HG03045 (cell line): Measurements from ENCODE around the gene TNRC6B.

Source experiments
- ATAC-seq: cut with Tn5 transposase; IDR thresholded peaks from one replicate; pipeline ENCODE4 v1.9.1; 2021; ENCODE audit warnings: mild to moderate bottlenecking, moderate library complexity; ENCODE audit not compliant: unreplicated experiment

TNRC6B gene

DNA sequence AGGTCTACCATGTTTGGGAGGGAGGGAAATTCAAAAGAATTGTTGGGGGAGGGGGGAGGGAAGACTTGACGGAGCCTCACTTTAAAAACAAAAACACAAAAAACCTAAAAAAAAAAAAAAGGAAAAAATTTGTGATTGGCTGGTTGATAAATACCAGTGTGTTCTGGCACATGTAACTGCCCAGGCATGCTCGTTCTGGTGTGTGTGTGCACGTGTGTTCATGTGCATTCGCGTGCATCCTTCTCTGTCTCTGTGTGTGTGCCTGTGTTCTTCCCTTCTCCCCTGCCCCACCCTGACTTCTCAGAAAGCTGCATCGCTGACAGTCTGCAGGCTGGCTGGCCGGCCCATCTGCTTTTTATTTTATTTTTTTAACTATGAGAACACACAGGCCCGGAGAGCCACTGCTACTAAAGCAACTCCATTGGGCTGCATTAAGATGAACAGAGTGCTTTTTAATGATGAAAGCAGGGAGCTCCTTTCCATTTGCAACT lies 146.0 kb downstream of the TNRC6B start:
- no peak for ATAC-seq

DNA sequence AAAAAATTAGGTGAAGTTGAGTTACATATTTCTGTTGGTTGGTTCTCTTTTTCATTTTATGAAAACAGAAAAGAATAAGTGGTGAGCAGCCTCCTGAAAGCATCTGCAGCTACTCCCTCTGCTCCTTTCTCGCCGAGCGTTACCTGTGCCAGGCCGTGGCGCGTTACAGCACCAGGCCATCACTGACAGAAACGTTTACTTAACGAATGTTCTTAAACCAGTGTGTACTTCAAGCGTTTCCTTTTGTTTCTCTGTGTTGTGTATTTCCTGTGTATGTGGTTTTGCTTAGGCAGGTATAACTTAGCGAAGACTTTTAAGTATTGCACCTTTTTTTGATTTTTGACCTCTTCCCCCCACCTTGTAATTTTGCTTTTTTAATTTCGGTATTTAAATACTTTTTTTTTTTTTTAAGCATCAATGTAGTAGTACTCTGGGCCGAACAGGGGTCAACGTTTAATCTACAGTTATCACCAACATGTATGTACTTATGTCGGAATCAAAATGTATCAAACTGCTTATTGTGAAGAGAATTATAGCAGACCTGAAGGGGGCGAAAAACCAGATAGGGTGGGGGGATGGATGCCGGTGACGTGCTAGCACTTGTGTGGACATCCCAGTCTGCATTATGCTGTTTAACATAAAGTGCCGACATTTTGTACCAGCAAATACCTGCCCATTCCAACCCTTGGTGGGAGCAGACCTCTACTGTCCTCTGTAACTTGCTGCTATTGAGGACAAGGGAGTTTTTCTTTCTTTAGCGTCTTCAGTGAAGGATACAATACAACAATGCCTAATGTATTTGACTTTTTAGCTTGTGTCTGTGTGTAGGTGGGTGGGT lies 147.0 kb downstream of the TNRC6B start:
- ATAC-seq = no peak

DNA sequence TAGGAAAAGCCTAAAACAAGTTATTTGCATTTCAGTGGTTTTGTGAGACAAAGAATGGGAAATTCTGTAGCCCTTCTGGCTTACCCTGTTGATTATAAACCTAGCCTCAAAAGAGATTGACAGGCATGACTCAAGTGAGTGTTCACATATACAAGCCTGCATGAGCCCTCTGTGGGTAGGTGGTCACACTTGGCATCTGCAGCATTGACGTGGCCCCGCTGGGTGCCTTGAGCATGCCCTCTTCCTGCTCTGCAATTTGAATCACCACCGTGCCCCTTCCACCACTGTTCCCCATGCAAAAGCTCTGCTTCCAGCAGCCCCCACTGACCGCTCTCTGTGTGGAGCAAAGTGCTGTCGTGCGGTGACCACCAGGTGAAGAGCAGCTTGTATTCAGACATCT lies 147.6 kb downstream of the TNRC6B start:
- ATAC-seq = no peak

DNA sequence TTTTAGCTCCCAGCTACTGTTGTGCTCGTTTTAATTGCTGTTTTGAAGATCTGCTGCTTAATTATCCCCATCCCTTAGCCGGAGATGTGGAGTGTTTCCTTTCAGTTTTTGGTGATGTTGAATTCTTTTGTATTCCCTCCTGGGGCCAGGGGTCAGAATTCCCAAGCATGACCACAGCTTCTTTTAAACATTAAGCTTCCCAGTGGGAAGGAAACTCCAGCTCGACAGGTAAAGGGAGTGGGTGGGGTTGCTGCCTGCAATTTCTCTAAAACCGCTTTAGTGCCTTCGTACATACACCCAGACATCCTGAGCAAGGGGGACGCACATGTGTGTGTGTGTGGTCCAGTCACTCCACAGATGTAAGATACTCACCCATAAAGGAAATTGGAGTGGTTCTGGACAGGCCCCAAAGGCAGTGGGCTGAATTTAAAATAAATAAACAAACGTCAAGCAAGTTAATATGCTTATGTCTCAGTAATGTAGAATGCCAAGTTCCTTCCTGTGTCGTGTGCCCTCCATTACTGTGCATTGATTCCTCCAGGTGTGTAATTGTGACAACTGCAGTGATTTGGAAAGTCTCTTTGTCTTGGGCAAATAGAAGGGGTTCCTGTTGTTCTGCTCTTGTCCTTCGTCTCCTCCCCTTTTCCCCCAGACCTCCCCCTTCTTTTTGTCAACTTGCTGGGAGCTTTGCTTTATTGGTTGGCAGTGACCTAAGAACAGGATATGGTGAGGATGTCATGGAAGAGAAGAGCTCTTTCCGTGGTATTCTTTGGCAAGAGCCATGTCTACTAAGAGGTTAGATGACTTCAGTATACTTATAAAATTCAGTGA lies 149.4 kb downstream of the TNRC6B start:
- no peak for ATAC-seq

DNA sequence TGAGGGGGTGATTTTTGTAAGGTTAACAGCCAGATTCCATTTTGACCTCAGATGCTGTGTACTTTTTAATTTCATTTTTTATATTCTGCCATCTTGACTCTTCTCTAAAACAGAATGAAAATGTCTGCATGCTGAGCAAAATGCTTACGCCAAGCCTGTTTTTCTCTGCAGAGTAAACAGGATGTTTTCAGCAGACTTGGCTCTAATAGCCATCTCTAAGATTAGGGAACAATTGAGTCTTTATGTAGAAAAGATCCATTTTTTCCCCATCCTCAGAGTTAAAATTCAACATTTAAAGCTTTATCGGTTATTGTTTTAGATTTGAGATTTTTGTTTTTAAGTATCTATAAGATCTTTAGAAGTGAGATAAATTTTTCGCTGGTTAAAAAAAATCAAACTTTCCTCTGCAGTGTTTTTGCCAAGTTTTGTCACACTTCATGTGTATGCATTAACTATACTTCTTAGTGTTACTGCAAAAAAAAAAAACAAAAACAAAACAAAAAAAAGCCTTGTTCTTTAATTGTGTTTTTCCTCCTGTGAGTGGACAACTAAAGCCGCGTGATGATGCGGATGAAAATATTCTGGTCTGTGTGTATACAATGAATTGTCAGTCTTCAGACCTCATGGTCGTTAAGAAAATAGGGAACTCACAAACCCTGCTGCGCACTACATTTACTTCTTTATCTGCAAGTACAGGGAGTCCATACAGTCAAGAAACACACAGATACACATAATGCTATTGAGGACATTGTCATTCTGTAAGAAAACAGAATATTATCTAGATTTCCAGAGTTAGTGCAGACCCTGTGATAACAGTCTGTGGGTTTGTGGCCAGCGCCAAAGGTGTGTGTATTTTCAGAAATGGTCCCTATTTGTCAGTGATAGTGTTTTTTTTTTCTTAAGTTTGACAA lies 151.1 kb downstream of the TNRC6B start:
- no peak for ATAC-seq

DNA sequence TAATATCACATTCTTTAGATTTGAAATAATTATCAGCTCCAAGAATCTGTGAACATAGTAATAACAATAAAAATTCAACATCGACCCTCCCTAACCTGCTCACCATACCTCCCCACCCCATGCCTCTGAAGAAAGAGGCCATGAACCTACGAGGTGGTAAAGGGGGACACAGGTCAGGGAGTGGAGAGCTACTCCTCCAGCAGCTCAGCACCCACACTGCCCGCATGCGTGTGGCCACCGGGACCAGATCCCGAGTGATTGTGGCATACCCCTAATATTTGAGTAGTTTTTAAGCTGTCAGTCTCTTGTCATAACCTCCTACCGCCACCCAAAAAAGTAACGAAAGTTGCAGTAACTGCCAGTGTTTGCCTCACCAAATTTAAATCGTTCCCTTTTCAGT lies 151.7 kb downstream of the TNRC6B start:
- ATAC-seq = no peak

DNA sequence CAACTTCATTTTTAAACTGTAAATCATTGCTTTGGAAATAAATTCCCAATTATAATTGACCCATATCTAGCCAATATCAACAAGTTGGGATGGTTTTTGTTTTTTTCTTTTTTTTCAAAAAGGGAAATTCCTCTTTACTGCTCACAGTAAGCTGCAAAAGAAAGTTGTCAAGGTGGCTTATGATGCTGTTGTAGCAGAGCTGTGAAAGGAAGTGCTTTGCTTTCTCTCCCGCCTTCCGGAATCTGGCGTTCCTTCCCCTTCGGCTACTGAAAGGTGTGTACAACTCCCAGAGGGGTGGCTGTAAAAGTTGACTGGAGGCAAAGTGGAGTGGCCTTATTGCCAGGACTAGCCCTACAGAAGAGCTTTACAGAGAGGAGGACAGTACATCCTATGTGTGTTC lies 152.4 kb downstream of the TNRC6B start:
- ATAC-seq = no peak

DNA sequence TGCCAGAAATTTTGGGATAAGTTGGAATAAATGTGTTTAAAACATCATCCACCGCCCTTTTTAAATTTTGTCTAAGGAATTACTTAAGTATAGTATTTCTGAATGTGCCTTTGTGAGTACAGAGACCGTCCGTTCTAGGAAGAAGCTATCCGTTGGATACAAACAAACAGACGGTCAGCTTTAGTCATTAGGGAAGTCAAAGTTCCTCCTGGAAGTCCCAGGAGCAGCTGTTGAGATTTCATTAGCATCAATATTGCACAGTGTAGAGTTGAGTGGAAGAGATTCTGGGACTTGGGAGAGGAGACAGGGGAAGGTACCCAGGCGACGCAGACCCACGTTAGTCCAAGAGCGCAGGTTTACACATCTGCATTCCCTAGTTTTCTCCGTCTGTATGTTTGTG lies 152.9 kb downstream of the TNRC6B start:
- ATAC-seq = no peak

DNA sequence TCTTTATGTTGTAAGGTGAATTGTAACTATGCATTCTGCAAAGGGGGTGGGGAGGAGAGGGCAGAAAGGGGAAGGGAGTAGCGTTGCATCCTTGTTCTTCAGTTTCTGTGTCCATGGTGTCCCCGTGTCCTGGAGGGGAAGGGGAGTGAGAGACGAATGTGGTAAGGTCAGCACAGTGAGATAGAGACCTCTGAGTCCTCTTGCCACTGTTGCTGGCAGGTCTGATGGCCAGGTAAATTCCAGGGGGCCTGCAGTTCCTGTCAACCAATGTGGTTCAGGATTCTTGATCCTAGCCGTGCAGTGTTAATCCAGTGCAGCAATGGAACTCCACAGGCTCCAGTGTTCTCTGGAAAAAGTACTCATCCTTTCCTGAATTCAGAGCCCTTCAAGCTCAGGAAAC lies 154.0 kb downstream of the TNRC6B start:
- no peak for ATAC-seq

DNA sequence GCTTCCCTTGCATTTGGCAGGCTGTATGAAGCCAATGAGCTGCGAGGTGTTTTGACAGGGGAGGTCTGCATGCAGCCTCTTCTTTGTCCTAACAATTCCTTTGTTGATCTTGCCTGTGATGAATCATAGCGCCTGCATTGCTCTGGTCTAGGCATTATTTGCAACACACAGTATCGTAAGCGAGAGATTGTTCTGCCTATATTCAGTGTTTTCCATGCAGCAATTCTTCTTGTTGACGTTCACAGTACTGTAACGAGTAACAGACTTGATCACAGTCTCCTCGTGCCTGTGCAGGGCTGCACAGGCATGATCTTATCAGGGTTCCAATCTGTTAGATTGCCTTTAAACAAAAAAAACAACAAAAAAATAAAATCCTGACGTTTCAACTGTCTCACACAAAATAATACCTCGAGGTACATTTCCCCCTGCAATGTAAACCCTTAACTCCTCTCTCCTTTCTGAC lies 154.6 kb downstream of the TNRC6B start:
- ATAC-seq = no peak

DNA sequence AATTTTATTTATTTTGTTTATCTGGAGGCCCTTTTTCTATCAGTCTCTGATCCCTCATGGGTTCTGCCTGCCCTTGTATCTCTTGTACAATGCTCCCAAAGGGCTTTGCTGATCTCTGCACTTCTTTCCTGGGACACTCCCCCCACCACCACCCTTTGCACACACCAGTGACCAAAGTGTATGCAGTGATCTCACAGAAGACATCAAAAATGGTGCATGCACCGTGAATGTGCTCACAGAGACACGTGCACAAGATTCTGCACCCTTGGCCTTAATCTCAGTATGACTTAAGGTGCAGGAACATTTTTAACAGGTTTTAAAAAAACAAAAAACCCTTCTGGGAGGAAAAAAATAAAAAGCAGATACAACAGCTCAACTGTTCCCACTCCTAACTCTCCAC lies 156.3 kb downstream of the TNRC6B start:
- no peak for ATAC-seq

DNA sequence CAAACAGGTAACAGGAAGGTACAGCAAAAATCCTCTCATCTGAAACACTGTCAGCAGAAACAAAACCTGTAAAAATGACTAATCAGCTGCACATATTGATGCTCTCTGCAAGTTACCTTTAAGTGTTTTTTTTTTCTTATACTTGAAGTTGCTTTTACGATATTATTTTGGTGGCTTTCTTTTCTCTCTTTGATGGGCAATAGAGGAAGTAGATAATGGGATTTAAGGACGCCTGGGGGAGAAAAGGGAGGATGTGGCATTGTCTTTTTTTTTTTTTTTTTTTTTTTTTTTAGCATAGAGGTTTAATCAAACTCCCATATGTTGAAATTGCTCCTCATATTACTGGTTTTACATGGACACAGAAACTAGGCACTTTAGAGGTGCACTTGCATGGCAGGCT lies 157.2 kb downstream of the TNRC6B start:
- no peak for ATAC-seq

DNA sequence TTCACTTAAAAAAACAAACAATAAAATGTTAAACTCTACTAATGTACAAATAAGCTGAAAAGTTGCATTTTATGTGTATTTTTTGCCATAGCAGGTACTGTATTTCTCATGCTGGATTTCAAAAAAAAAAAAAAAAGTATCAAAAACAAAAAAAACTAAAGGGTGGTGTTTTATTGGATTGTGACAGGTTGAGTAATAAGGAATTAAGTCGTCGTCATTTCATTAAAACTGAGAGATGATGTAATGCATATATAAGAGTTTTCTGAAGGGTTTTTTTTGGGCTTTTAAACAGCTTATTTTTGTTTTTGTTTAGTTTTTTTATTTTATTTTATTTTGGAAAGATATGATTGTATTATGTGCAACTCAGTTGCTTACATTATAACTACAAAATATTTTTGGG lies 157.6 kb downstream of the TNRC6B start:
- ATAC-seq = no peak

DNA sequence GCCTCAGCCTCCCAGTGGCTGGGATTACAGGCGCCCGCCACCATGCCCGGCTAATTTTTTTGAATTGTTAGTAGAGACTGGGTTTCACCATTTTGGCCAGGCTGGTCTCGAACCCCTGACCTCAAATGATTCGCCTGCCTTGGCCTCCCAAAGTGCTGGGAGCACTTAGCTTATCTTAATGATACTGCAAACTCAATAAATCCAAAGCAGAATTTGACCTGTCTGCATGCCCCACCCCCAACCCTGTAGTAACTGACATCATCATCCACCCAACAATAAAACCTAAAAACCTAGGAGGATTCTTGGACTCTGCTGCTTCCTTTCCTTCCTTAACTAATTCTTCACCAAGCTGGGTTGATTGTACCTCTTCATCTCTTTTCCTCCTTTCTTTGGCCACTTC lies 162.3 kb downstream of the TNRC6B start:
- no peak for ATAC-seq

DNA sequence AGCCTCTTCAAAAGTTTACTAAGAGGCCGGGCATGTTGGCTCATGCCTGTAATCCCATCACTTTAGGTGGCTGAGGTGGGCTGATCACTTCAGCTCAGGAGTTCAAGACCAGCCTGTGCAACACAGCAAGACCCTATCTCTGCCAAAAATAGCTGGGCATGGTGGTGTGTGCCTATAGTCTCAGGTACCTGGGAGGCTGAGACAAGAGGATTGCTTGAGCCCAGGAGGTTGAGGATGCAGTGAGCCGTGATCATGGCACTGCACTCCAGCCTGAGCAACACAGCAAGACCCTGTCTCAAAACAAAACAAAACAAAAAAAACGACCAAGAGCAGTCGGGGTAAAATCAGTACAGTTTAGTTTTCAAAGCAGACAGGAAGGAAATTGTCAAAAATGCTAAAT lies 163.9 kb downstream of the TNRC6B start:
- no peak for ATAC-seq

DNA sequence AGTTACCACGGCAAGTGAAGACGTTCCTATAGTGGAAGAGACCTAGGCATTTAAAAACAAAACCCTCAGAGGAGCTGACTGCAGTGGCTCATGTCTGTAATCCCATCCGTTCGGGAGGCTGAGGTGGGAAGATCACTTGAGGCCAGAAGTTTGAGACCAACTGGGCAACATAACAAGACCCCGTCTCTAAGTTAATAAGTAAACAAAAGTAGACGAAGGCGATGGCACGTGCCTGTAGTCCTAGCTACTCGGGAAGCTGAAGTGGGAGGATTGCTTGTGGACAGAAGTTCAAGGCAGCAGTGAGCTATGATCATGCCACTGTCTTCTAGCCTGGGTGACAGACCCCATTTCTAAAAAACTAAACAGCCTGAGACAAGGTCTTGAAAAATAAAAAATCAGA lies 164.8 kb downstream of the TNRC6B start:
- no peak for ATAC-seq

DNA sequence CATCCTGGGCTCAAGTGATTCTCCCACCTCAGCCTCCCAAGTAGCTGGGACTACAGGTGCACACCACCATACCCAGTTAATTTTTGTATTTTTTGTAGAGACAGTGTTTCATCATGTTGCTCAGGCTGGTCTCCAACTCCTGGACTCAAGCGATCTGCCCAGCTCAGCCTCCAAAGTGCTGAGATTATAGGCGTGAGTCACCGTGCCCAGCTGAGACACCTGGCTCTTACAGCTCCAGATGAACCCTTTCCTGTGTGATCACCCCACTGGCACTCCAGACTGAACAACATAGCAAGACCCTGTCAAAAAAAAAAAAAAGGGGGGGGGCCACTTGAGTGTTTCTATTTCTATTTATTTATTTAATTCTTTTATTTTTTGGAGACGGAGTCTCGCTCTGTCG lies 167.5 kb downstream of the TNRC6B start:
- no peak for ATAC-seq

DNA sequence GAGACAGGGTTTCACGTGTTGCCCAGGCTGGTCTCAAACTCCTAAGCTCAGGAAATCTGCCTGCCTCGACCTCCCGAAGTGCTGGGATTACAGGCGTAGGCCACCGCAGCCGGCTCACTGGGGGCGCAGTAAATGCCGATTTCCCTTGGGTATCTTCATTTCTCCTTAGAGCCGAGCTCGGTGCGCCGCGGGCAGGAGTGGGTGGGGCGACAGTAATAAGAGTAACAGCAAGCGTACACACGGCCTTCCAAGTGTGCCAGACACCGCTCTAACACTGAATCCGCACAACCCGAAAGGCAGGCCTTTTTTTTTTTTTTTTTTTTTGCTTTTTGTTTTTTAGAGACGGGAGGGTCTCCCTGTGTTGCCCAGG lies 168.1 kb downstream of the TNRC6B start:
- peak; percentile 4 for ATAC-seq

DNA sequence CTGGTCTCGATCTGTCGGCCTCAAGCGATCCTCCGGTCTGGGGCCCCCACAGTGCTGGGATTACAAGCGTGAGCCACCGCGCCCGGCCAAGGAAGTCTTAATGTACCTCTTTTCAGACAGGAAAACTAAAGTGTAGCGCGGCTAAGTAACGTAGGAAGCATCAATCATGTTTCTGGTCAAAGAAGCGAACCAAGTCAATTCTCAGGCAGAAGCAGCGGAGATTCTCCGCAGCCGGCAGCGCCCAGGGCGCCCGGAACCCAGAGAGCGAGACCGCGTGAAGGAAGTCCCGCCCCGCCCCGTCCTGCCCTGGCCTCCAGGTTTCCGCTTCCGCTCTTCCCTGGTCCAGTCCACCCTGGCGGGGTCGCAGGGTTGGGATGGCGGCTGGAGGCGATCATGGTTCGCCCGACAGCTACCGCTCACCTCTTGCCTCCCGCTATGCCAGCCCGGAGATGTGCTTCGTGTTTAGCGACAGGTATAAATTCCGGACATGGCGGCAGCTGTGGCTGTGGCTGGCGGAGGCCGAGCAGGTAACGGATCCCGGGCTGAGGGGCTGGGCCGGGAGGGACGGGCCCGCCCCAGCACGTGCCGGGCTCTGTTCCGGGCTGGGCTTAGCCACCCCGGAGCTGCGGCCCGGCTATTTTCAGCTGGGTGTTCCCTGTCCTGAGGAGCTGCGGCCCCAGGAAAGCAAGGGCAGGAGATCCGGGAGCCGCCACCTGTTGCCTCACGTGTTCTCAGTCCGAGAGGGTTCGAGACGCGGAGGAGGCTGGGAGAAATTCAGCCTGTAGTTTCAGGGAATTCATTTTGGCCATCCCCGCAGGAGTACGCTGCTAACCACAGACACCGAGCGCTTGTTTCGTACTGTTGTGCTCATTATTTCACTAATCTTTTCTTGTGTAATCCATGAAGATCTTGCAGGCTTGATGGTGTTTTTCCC lies 168.7 kb downstream of the TNRC6B start, which contains the start of gene ADSL:
Gene ADSL, plus strand, starts transcription at position 316 of the 934 bp plus-strand sequence. Its CDS starts 59 bp downstream, at position 375.
- ATAC-seq = peak; percentile 89

DNA sequence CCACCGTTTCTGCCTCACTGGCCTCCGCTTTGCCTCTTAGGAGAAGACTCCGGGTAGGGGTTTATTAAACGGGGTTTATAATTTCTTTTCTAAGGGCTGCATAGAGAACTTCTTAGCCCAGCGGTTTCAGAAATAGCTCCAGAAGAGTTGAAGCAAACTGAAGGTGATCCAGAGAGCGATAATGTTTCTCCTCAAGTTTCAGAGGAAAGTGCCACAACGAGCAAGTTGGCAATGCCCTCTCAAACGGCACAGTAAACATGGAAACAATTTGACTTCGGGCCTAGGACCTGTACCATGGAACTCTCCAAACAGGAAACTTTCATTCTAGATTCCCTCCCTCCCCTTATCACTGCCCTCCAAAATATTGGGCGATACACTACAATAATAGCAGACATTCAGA lies 169.6 kb downstream of the TNRC6B start:
- ATAC-seq = no peak
